GM12891 (cell line): Measurements from ENCODE around the gene USP4.

Source experiments
- POLR2A ChIP-seq: IDR thresholded peaks from 2 replicates; pipeline ENCODE4 v1.6.1; 2011; ENCODE audit warnings: low read depth, low read length, control low read depth
- POLR2AphosphoS5 ChIP-seq: IDR thresholded peaks from 2 replicates; pipeline ENCODE4 v1.6.1; 2011; ENCODE audit warnings: low read depth, low read length, control low read depth
- TAF1 ChIP-seq: IDR thresholded peaks from 2 replicates; pipeline ENCODE4 v1.6.1; 2011; ENCODE audit warnings: low read depth, low read length, control low read depth

- no peak for TF ChIP-seq POLR2A
- TF ChIP-seq TAF1 = no peak
- TF ChIP-seq POLR2AphosphoS5 = no peak
Measured at GRCh38 chr3:49386056-49386756, 46.4 kb upstream of the USP4 start.
